GM12878 (cell line): ENCODE measurements around the gene SH3BP1. TPM values are rescaled to one million over a fixed set of nuclear protein-coding genes. Genes with fewer than 3 reads are reported as not detected.

Source experiments
- ATAC-seq: fragments of 200-7000 bp; cut with Tn5 transposase; 3 replicates; pipeline ENCODE4 v1.9.1; 2020; ENCODE audit warnings: mild to moderate bottlenecking, moderate library complexity
- BruUV-seq: library from RNA; stranded (reverse); fragments of 400-500 nt; replicated peaks from 2 replicates; lab custom pipeline; 2021; lab: Mats Ljungman, UMichigan
- CTCF ChIA-PET: fragments of 300-600 bp; sonication (Branson Sonifier 250); formaldehyde crosslinking; extraction: SDS; loops from one replicate; lab custom pipeline; 2021; ENCODE audit warnings: inconsistent platforms; lab: Yijun Ruan, JAX
- POLR2A ChIA-PET: fragments of 350-600 bp; formaldehyde crosslinking; extraction: SDS; loops from one replicate; lab custom pipeline; 2021; ENCODE audit warnings: inconsistent platforms; lab: Charles Lee
- RAD21 ChIA-PET: fragments of 300-600 bp; sonication (Branson Sonifier 250); formaldehyde crosslinking; loops from one replicate; lab custom pipeline; 2023; ENCODE audit warnings: antibody characterized with exemption; ENCODE audit not compliant: unreplicated experiment; lab: Charles Lee
- SMC1A ChIA-PET: fragments of 300-600 bp; sonication (Branson Sonifier 250); formaldehyde crosslinking; loops from one replicate; lab custom pipeline; 2023; ENCODE audit not compliant: unreplicated experiment, uncharacterized antibody; lab: Charles Lee
- DNase-seq: peaks from one replicate; pipeline ENCODE4 v3.0.0-alpha.2; 2011; ENCODE audit warnings: low read depth, low spot score
- FAIRE-seq: peaks from 3 replicates; lab custom pipeline; 2011; peaks lifted over from hg19 to GRCh38; lab: Jason Lieb, UNC
- H2AFZ ChIP-seq: 2 replicates; pipeline ENCODE4 v1.6.0; 2011; ENCODE audit warnings: low read depth, low read length, control low read depth; ENCODE audit not compliant: control insufficient read depth
- H3K27ac ChIP-seq: 2 replicates; pipeline ENCODE4 v1.5.1; 2011; ENCODE audit warnings: control low read depth; ENCODE audit not compliant: control insufficient read depth, insufficient read depth
- H3K27me3 ChIP-seq, 2 experiments: replicated peaks in 1 of 2; 2 replicates each; pipeline versions ENCODE4 v1.6.0 to v1.6.1; 2011; ENCODE audit warnings: low read length in 1 of 2; ENCODE audit not compliant: control insufficient read depth in 2 of 2, insufficient read depth in 2 of 2
- H3K36me3 ChIP-seq, 2 experiments: 2 replicates each; pipeline ENCODE4 v1.5.1; 2011; ENCODE audit warnings: low read length in 1 of 2; ENCODE audit not compliant: control insufficient read depth in 2 of 2, insufficient read depth in 2 of 2
- H3K4me1 ChIP-seq: 2 replicates; pipeline ENCODE4 v1.6.1; 2011; ENCODE audit warnings: mild to moderate bottlenecking, low read length, moderate library complexity, mixed read lengths; ENCODE audit not compliant: control insufficient read depth, insufficient read depth
- H3K4me2 ChIP-seq: 2 replicates; pipeline ENCODE4 v1.6.0; 2011; ENCODE audit warnings: control low read depth; ENCODE audit not compliant: control insufficient read depth, insufficient read depth
- H3K4me3 ChIP-seq: fragments of 200-600 bp; sonication (generic); 2 replicates; pipeline ENCODE4 v1.5.1; 2016
- H3K79me2 ChIP-seq: 2 replicates; pipeline ENCODE4 v1.6.0; 2011; ENCODE audit warnings: low read length; ENCODE audit not compliant: control insufficient read depth, insufficient read depth
- H3K9ac ChIP-seq: 2 replicates; pipeline ENCODE4 v1.8.0; 2011; ENCODE audit warnings: low read length, control low read depth, mixed read lengths; ENCODE audit not compliant: control insufficient read depth, insufficient read depth
- H3K9me3 ChIP-seq: replicated peaks from 3 replicates; pipeline ENCODE4 v1.5.1; 2011; ENCODE audit warnings: mild to moderate bottlenecking, low read length; ENCODE audit not compliant: control insufficient read depth, insufficient read depth
- H4K20me1 ChIP-seq: 2 replicates; pipeline ENCODE4 v1.6.0; 2011; ENCODE audit not compliant: control insufficient read depth, insufficient read depth
- ATF2 ChIP-seq: IDR thresholded peaks from 2 replicates; pipeline ENCODE4 v1.6.1; 2012; ENCODE audit warnings: low read length, inconsistent platforms
- CBX5 ChIP-seq: sonication (generic); IDR thresholded peaks from 2 replicates; pipeline ENCODE4 v1.6.1; 2016; ENCODE audit warnings: low read depth, moderate library complexity, mild to moderate bottlenecking, inconsistent platforms
- CTCF ChIP-seq, 3 experiments: IDR thresholded peaks in 2 of 3; conservative IDR thresholded peaks in 1 of 3; 2 replicates each; pipeline ENCODE4 v1.5.1; 2011; ENCODE audit warnings: low read depth in 3 of 3, low read length in 3 of 3, mild to moderate bottlenecking in 3 of 3, control low read depth in 2 of 3, moderate library complexity in 2 of 3, inconsistent platforms in 1 of 3, mixed read lengths in 1 of 3; ENCODE audit not compliant: control insufficient read depth in 2 of 3, insufficient read depth in 1 of 3; ENCODE audit errors: extremely low read depth in 1 of 3
- IRF5 ChIP-seq: fragments of 450-650 bp; IDR thresholded peaks from 2 replicates; pipeline ENCODE4 v1.6.1; 2017; ENCODE audit warnings: borderline replicate concordance
- MAX ChIP-seq: IDR thresholded peaks from 2 replicates; pipeline ENCODE4 v1.6.1; 2012; ENCODE audit warnings: low read depth, low read length, improper control_type of control experiment
- MTA2 ChIP-seq: fragments of 450-650 bp; IDR thresholded peaks from 2 replicates; pipeline ENCODE4 v1.6.1; 2016; ENCODE audit warnings: low read depth, mild to moderate bottlenecking, moderate library complexity
- MYC ChIP-seq: IDR thresholded peaks from 2 replicates; pipeline ENCODE4 v1.6.1; 2011; ENCODE audit warnings: mild to moderate bottlenecking, low read length, moderate library complexity, inconsistent platforms; ENCODE audit not compliant: insufficient read depth, insufficient replicate concordance, insufficient read length, severe bottlenecking
- NR2F1 ChIP-seq: fragments of 450-650 bp; conservative IDR thresholded peaks from 2 replicates; pipeline ENCODE4 v1.6.1; 2017; ENCODE audit warnings: mild to moderate bottlenecking
- PAX5 ChIP-seq: IDR thresholded peaks from 2 replicates; pipeline ENCODE4 v1.6.1; 2011; ENCODE audit warnings: low read depth, low read length, borderline replicate concordance
- SP1 ChIP-seq: IDR thresholded peaks from one replicate; pipeline ENCODE4 v1.6.1; 2011; ENCODE audit warnings: low read depth, low read length
- ZNF622 ChIP-seq: fragments of 450-650 bp; IDR thresholded peaks from 2 replicates; pipeline ENCODE4 v1.6.1; 2017; ENCODE audit warnings: mild to moderate bottlenecking, inconsistent platforms
- WGBS: methylation state at CpG from one replicate; pipeline ENCODE4 v1.1.6; 2016; ENCODE audit warnings: low lambda C conversion rate; ENCODE audit not compliant: insufficient replicate concordance, insufficient coverage; ENCODE audit errors: missing lambda C conversion rate; 5-methylcytosine and 5-hydroxymethylcytosine counted together
- in situ Hi-C: fragments of 300-500 bp; cut with MboI; formaldehyde crosslinking; loops from 9 replicates; pipeline ENCODE4 v1.14.3; 2018; ENCODE audit warnings: mixed read lengths
- intact Hi-C: fragments of 100-400 bp; cut with micrococcal nuclease; formaldehyde crosslinking; loops from one replicate; pipeline ENCODE4 v1.14.2; 2022; ENCODE audit not compliant: unreplicated experiment
- polyA plus RNA-seq, 11 experiments: library from polyadenylated mRNA; depleted of rRNA in 4 of 11; unstranded in 6 of 11; stranded (reverse) in 5 of 11; fragments of >200 nt; fragmentation: Nextera tagmentation in 4 of 11; fragmentation: Illumina TruSeq in 1 of 11; extraction: Ambion mirVana in 4 of 11; extraction: Trizol in 1 of 11; gene quantifications; 1 replicate in 1 of 11; 2 replicates in 10 of 11; pipeline versions ENCODE4 v1.2.1 to v1.2.3, GENCODE V29; 2011 to 2016; ENCODE audit warnings: inconsistent platforms in 2 of 11, missing spikeins in 2 of 11, low read depth in 1 of 11
- total RNA-seq, 4 experiments: library from RNA; depleted of rRNA in 3 of 4; stranded (reverse); fragments of >200 nt in 3 of 4; fragmentation: Illumina TruSeq in 1 of 4; extraction: Trizol in 1 of 4; gene quantifications; 2 replicates each; pipeline versions ENCODE4 v1.2.1 to v1.2.3, GENCODE V29; 2013 to 2021
- TF ChIP-seq, protein P1 (sequence below): fragments of 450-650 bp; formaldehyde crosslinking; IDR thresholded peaks from 2 replicates; pipeline ENCODE4 v1.5.0; 2022; ENCODE audit warnings: mild to moderate bottlenecking, missing genetic modification characterization
- TF ChIP-seq, protein P2 (sequence below): fragments of 450-650 bp; IDR thresholded peaks from 2 replicates; pipeline ENCODE4 v1.6.1; 2016; ENCODE audit warnings: mild to moderate bottlenecking

SH3BP1 gene
- total and polyA plus RNA-seq, 10 of the 15 experiments (the other 5 are each of a cell fraction or from before 2014, with no cell fraction given), result 0.29 to 70.5 (median 22.5) TPM

DNA sequence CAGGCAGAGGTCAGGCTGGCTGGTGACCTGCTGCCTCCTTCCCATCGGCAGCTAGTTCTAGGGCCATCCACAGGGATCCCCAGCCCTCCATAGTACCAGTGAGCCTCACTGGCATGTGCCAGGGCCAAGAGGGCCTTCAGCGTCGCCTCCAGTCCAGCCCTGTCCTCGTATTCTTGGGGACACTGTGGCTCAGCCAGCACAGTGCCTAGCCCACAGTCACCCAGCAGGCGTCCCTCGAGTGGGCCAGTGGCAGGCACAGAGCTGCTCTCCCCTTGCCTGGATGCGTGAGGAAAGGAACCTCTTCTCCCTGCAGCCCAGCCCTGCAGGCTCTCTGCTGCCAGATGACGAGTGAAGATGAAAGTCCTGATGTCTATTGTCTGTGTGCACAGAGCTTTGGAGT is 10.6 kb upstream of the SH3BP1 start:
- Histone ChIP-seq H3K9me3 (no peaks in the 10 kb centered on the region), H3K4me2 (no peak overlapping the region), H3K4me1 (peaks cover 47% of the 10 kb centered on the region), H3K79me2 (no peaks in the 10 kb centered on the region), H3K27ac (no peak overlapping the region), H2AFZ (no peak overlapping the region), H3K36me3 (peaks cover 14 to 16% of the 10 kb centered on the region in 2 experiments; a peak in 3 of 4 replicates), H3K27me3 (no peaks in the 10 kb centered on the region), H3K4me3 (no peak overlapping the region), H4K20me1 (no peaks in the 10 kb centered on the region), H3K9ac (no peak overlapping the region)
- ChIA-PET POLR2A (interaction anchor here (0.5 to 5.0 kb wide), 7 partner anchors 9 to 148 kb away, joined by 3 to 45 read pairs (median 5); partner anchors contain the start of genes LGALS1, PDXP and SH3BP1), RAD21 (interaction anchor here (1.4 to 7.1 kb wide), 2 partner anchors 13 to 53 kb away, joined by 4 to 76 read pairs; partner anchors contain the start of gene SH3BP1), SMC1A (interaction anchor here (1.1 to 5.9 kb wide), 2 partner anchors 13 to 47 kb away, joined by 5 to 69 read pairs; partner anchors contain the start of genes LGALS1 and SH3BP1), CTCF (interaction anchor here (7.5 to 14.9 kb wide), 4 partner anchors 12 to 52 kb away, joined by 63 to 275 read pairs (median 156); partner anchors contain the start of genes GGA1, LGALS1, NOL12 and PDXP)
- FAIRE-seq (no peak), DNase-seq (no peak), ATAC-seq (no peak)
- in situ Hi-C loops (loop anchor here (5.0 kb wide), 1 partner anchor 53 kb away; no protein-coding TSS in a partner anchor), intact Hi-C loops (no loop called here)
- no TSS peak for BruUV-seq
- 96% methylated on average over 8 of the region's 8 CpGs for WGBS
- TF ChIP-seq IRF5 (no peak), MYC (no peak), NR2F1 (no peak), SP1 (no peak), MAX (no peak), MTA2 (no peak), ATF2 (no peak), CBX5 (no peak), CTCF (IDR thresholded peaks at IDR 0.05 in 2 of 3, conservative IDR thresholded peaks at IDR 0.05 in 1 of 3; ENCODE audit: control insufficient read depth in 2 of 3, extremely low read depth in 1 of 3, insufficient read depth in 1 of 3, low read depth in 3 of 3, low read length in 3 of 3) (no peak), PAX5 (no peak), ZNF622 (no peak)
- TF ChIP-seq, protein P1, sequence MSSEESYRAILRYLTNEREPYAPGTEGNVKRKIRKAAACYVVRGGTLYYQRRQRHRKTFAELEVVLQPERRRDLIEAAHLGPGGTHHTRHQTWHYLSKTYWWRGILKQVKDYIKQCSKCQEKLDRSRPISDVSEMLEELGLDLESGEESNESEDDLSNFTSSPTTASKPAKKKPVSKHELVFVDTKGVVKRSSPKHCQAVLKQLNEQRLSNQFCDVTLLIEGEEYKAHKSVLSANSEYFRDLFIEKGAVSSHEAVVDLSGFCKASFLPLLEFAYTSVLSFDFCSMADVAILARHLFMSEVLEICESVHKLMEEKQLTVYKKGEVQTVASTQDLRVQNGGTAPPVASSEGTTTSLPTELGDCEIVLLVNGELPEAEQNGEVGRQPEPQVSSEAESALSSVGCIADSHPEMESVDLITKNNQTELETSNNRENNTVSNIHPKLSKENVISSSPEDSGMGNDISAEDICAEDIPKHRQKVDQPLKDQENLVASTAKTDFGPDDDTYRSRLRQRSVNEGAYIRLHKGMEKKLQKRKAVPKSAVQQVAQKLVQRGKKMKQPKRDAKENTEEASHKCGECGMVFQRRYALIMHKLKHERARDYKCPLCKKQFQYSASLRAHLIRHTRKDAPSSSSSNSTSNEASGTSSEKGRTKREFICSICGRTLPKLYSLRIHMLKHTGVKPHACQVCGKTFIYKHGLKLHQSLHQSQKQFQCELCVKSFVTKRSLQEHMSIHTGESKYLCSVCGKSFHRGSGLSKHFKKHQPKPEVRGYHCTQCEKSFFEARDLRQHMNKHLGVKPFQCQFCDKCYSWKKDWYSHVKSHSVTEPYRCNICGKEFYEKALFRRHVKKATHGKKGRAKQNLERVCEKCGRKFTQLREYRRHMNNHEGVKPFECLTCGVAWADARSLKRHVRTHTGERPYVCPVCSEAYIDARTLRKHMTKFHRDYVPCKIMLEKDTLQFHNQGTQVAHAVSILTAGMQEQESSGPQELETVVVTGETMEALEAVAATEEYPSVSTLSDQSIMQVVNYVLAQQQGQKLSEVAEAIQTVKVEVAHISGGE (CRISPR knock-in tag), result no peak
- TF ChIP-seq, protein P2, sequence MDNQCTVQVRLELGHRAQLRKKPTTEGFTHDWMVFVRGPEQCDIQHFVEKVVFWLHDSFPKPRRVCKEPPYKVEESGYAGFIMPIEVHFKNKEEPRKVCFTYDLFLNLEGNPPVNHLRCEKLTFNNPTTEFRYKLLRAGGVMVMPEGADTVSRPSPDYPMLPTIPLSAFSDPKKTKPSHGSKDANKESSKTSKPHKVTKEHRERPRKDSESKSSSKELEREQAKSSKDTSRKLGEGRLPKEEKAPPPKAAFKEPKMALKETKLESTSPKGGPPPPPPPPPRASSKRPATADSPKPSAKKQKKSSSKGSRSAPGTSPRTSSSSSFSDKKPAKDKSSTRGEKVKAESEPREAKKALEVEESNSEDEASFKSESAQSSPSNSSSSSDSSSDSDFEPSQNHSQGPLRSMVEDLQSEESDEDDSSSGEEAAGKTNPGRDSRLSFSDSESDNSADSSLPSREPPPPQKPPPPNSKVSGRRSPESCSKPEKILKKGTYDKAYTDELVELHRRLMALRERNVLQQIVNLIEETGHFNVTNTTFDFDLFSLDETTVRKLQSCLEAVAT, result no peak
